Hepatic stellate cell (primary cell): Measurements from ENCODE around the gene BORA.
"Not testable (repeated sequence)": the region's sequence is repeated elsewhere in the genome, so short reads cannot be mapped to it uniquely, and the experiment has no call there.

Experiments used
- DNase-seq: peaks from one replicate; pipeline ENCODE4 v3.0.0; 2011; ENCODE audit warnings: low spot score

BORA gene

DNA sequence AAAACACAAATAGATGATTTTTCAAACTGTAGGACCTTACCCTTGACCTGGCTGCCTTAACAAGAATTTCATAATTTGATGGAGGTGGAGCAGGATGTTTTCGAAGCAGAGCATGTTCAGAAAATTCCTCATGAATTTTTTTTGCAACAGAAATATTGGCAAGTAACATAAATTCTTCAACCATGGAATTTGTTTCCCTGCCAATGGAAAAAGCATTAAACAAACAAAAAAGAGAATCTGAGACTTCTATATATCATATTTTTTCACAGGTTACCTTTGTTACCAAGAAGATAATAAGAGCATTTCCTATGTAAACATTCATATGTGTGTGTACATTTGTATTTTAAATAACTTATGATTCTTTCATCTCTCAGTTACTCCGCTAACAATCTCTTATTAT, 35.7 kb downstream of the BORA start:
- DNase-seq = no peak

DNA sequence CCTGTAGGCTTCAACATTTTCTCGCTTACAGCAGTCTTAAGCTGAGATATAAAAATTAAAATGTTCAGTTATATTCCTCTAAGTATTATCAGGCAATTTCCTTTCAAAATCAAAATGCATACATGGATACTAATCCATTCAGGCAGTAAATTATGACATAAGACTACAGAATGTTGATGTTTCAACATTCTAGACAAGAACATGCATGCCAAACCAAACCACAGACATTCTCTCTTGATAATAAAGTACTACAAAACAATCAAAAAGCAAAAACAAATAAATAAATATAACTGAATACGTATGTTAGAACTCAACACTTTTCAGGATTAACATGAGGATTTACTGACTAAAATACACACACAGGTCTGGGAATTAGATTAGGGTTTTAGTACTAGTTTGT, 46.3 kb downstream of the BORA start:
- DNase-seq = no peak

DNA sequence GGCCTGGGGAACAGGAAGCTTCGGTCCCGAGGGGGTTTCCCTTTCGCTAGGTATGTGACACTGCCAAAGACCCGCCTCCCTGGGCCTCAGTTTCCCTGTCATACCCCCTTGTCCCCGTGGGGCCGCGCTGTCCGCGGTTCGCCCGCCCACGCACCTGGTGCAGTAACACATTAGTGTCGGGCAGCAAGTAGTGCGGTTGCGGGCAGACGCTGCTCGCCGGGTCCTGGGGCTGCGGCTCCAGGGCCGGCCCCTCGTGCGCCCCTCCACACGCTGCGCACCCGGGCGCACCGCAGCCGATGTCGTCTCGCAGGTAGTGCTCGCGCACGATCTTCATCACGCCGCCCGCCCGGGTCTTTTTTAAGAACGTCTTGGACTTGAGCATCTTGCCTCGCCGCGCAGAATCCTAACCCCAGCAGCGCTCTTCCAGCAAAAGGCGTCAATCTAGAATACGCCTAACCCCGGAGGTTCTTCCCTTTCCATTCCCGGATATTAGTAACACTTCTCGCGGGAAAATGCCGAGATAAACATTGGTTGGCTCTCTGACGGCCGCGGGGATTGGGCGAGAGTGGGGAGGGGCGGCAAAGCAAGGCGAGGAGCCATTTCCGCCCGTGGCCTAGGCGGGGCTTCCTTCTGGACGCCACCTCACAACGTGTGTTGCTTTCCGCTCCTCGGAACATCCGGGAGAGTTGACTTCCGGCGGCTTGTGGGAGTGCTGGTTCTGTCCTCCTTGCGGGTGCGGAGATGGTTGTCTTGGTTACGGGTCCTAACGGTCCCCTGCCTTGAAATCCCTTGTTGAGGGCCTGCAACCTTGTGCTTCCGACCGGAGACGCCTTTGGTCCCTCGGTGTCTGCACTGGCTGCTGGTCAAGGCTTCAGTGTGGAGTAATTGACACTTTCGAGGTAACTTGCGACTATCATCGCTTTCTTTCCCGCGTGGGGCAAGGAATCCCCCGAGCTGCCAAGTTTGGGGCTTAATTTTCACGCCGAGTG, 54.0 kb downstream of the BORA start, which contains the start of the genes DIS3 and PIBF1:
DIS3 (minus strand) TSS at position 450 of the 989 bp plus-strand sequence; CDS start at position 382, 68 bp downstream.
PIBF1 (plus strand) TSS at position 683 of the 989 bp plus-strand sequence. CDS start 1,337 bp downstream, outside the sequence.
- peak; percentile 92 for DNase-seq

DNA sequence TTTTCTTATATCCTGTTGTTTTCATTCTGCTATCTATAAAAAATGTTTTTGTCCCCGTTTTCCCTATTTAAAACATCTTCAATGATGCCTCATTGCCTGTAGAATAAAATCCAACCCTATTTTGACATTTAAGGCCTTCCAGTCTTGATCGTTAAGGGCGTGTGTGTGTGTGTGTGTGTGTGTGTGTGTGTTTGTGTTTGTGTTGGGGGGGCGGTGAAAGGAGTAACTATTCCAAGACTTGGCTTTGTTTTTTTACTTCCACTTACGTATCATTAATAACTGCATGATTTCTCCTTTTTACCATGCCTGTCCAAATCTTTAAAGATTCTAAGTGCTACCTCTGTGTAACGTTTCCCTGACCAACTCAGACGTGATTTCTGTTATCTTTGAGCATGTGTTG, 55.0 kb downstream of the BORA start:
- no peak for DNase-seq

DNA sequence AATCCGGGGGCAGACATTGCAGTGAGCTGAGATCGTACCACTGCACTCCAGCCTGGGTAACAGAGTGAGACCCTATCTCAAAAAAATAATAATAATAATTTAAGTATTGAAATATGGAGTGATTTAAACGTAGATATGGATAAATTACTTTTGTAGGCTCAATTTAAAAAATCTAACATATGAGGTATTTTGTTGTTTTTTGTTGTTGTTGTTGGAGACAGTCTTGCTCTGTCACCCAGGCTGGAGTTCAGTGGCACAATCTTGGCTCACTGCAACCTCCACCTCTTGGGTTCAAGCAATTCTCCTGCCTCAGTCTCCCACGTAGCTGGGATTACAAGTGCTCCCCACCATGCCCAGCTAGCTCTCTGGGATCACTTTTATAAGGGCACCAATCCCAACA, 57.0 kb downstream of the BORA start:
- not testable (repeated sequence) for DNase-seq

DNA sequence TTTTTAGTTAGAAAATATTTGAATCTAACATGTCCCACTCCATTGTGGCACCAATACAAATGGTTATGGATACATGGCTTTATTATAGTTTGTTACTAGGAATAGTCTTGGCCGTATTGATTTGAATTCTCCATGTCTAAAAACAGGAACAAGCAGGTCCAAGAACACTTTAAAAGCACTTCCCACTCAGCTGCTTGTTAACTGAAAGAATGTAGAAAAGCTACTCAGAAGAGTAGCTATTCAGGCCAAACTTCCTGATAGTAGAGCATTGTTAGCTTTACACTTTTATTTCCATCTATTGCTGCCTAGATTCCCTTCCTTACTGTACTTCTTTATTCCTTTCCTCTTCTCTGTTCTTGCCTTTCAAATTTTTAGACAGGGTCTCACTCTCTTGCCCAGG, 61.1 kb downstream of the BORA start:
- no peak for DNase-seq

DNA sequence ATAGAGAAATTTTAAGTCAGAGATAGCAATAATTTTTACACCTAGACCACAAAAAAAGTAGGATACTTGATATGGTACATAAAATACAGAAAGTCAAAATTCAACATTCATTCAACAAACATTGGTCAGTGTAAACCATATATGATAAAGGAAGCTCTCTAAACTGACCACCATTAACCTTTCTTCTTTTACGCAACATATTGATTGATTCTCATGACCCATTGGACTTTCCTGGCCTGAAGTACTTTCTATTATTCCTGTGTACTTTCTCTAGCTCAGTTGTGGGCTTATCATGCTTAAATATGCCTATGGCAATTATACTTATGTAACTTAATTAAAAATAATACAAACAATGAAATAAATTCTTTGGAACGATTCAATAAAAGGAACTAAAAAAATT, 64.9 kb downstream of the BORA start:
- DNase-seq = no peak

DNA sequence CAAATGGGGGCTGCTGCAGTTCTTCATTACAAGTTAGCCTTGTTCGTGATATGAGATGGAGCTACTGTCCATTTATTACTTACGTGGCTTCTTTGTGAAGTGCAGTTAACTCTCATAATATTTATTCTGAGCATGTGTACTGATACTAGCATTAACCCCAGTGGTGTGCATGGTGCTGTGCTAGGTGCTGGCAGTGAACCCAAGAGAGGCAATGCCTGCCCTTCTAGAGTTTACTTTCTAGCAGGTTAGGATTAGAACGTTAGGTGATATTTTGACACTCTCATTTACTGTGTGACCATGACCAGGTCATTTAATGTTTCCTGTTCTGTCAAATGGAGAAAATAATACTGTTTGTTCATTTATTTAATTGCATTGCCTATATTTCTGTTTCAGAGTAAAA, 71.1 kb downstream of the BORA start:
- no peak for DNase-seq

DNA sequence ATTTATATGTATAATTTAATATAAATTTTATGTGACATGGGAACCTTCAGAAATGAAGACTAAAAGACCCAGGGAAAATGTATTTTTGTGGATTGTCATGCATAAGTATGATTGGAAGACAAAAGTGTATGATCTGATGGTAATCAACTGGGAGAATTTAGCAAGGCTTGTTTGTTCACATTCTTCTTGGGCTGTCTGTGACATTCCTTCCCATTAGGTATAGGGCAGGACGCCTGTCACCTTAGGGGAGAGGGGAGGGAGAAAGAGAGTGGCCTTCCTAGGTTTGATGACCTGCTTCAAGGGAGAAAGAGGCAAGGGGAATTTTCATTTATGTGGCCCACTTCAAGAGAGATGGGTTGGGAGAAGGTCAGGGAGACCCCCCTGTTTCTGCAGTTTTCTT, 76.6 kb downstream of the BORA start:
- no peak for DNase-seq
